Breast epithelium (tissue), 3 donors: ENCODE data around the gene TRPV3.
A peak's percentile ranks its signal among the peaks of the same experiment; 100 is the strongest.

Experiments
- CTCF ChIP-seq, 3 donors: fragments of 450-650 bp; IDR thresholded peaks; one replicate each; pipeline ENCODE4 v1.5.1; 2016 to 2017; ENCODE audit warnings: antibody characterized with exemption in 3 of 3, mild to moderate bottlenecking in 3 of 3, moderate library complexity in 3 of 3
- POLR2AphosphoS5 ChIP-seq, 3 donors: sonication (generic); formaldehyde crosslinking; IDR thresholded peaks; one replicate each; pipeline ENCODE4 v1.6.1; 2017; ENCODE audit warnings: antibody characterized with exemption in 3 of 3

GRCh38 chr17:3602499-3602898 is 44.9 kb upstream of the TRPV3 start:
- TF ChIP-seq POLR2AphosphoS5 (IDR thresholded peaks at IDR 0.05) (no peak), CTCF (IDR thresholded peaks at IDR 0.05) (peak in 2 of 3 donors; percentile 6 to 28)
